ENCODE data around the gene RCN2.
"Not testable (repeated sequence)": the region's sequence is repeated elsewhere in the genome, so short reads cannot be mapped to it uniquely, and the experiment has no call there.

The RCN2 gene

DNA sequence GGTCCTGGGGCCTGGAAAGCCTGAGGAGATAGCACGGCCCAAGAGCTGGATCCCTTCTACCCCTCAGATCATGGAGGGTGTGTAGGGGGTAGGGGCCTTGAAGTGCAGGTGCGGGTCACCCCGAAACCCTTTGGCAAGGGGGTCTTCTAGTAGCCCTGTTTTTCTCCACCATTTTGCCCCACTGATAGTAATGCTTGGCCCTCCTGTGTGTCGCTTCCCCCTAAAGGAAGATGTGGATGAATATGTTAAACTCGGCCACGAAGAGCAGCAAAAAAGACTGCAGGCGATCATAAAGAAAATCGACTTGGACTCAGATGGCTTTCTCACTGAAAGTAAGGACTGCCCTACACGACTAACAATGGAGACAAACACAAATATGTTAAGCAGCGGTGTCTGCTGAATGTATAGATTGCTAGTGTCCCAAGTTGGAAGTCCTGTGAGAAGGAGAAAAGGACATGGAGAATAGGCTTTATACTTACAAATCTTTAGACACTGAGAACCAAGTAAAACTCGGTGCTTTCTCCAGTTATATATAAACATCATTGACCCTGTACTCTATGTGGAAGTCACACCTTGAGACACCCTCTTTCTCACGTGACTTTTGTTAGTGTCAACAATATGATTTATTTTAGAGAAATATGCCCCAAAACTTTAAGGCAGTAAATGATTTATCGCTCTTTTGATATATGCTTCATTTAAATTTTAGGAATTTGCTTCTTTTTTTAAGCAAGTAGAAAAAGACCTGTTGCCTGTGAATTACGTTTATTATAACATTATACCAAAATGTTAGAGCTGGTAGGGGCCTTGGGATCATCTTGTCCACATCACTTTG is 802 bp downstream of the RCN2 start:
- DNase-seq (ENCODE audit: low read depth): no peak

DNA sequence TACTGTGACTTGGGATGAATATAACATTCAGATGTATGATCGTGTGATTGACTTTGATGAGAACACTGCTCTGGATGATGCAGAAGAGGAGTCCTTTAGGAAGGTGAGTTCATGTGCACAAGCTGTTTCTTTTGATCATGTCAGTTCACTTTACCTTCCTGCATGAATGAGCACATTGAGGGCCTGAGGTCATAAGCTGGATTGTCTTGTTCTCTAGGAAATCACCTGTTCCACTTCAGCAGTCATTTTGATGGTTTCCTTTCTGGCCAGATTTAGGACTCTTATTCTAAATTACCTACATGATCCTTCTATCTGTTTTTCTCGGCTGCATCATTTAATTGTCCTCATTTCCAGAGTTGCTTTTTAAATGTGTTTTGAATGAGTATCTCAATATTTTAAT is 4.1 kb downstream of the RCN2 start:
- no peak for DNase-seq (ENCODE audit: low read depth)

DNA sequence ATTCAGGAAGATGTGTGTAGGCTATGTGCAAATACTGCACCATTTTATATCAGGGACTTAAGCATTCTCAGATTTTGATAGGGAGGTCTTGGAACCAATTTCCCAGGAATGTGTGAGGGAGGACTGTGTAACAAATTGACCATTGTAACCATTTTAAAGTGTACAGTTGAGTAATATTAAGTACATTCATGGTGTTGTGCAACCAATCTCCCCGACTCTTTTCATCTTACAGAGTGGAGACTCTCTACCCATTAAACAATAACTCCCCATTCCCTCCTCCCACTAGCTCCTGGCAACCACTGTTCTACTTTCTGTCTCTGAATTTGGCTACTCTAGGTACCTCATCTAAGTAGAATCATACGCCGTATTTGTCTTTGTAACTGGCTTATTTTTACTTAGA is 5.1 kb downstream of the RCN2 start:
- DNase-seq (ENCODE audit: low read depth): no peak

DNA sequence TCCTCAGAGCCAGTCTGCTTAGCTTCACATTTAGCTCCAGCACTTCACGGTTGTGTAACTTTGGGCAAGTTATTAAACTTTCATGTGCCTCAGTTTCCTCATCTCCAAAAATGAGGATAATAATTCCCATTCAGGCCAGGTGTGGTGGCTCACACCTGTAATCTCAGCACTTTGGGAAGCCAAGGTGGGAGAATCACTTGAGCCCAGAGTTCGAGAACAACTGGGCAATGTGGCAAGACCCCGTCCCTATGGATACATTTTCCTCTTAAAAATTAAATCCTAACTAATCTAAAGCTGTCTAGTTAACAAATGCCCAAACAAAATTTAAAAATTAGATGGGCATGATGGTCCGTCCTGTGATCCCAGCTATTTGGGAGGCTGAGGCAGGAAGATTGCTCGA is 7.2 kb downstream of the RCN2 start:
- no peak for DNase-seq (ENCODE audit: low read depth)

DNA sequence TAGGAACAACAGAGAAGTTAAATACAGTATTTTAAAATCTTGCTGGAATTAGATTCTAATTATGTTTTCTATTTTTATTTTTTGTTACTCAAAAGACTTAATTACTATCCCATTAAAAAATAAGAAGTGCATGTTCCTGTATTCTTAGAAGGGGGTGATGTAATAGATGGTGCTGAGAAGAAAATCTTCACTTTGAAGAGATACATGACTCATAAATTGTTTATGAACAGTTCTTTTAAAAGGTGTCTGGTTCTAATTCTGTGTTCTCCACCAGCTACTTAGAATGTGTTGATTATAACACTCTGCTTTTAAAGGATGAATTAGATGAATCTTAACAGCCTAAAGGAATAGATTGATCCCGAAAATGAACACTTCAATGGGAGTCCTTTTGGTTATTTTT is 8.2 kb downstream of the RCN2 start:
- no peak for DNase-seq (ENCODE audit: low read depth)

DNA sequence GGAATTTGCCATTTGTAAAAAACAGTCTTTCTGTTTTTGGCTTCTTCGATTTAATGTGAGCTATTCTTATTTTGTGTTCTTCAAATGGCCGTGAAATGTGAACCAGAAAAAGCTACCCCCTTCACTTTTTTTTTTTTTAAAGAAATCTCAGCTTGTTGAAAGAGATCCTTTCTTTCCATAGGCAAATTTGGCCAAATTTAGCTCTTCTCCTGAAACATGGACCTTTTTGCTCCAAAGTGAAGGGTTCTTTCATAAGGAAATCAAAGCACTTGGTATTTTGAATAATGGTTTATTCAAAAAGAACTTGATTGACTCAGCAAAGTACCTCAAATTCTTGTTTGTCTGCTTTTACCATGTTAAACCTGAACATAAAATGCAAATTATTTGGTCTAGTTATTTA is 10.1 kb downstream of the RCN2 start:
- DNase-seq (ENCODE audit: low read depth): no peak

DNA sequence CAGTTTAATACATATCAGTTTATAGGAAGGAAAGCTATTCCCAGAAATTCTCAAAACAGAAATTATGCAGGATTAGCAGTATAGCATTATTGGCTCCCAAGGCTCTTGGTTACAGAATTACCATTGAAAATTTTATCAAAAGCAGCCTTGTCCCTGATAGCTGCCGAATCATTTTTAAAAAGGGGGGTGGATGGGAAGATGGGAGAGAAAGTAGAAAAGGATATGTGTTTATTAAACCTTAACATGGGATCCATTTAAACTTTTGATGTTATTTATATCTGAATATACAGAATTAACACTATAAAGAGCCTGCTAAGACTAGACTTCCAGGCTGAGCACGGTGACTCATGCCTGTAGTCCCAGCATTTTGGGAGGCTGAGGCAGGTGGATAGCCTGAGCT is 10.8 kb downstream of the RCN2 start:
- no peak for DNase-seq (ENCODE audit: low read depth)

DNA sequence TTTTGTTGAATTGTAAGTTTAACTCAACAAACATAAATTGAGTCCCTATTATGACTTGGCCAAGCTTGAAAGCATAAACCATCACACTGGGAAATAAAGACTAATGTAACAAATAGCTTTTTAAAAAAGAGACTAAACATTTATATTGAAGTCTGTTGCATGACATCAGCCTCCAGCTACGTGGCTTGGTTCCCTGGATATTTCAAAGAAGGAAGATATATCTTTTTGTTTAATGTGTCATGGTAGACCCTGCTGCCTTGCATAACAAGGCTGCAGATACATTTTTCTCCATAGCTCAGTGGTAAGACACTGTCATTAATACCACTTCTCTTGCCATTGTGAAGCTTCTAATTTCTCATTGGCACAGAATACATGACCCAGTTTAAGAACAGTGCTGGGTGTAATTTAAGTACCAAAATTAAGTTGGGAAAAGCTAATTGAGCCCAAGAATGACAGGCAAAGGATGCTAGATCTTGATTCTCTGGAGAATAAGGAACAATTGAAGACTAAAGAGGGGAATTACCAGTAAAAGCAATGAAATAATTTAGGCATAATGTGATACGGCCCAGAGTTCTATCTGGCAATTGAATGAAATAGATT is 14.0 kb downstream of the RCN2 start:
- DNase-seq (ENCODE audit: low read depth): no peak

DNA sequence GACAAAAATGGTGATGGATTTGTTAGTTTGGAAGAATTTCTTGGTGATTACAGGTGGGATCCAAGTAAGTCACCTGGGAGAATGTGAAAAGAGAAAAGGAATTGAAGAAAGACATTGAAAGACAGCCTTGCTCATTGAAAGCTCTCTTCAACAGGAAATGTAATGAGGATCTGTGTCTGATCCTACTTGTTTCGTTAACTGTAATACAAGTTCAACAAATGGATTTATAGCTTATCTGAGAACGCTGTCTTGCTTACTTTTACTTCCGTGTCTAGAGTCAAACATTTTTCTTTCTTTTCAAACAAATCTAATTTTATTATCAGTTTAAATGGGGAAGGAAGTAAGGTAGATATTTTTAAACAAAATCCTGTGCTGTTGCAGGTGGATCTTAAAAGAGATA is 15.9 kb downstream of the RCN2 start:
- no peak for DNase-seq (ENCODE audit: low read depth)

DNA sequence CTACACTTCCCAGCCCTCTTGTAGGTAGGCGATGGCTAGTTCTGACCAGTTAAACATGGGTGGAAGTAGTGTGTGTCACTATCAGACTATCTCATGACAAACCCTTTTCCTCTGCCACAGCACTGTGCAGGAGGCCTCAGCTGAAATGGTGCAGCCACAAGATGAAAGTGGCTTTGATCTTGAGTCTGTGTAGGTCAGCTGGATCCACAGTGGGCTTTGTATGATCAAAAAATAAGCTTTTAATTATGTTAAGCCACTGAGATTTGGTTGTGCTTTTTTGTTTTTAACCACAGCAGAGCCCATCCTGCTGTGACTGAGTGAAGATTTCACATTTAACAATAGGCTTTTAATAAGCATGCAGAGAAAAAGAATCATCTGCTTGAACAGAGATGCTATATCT is 19.7 kb downstream of the RCN2 start:
- no peak for DNase-seq (ENCODE audit: low read depth)

DNA sequence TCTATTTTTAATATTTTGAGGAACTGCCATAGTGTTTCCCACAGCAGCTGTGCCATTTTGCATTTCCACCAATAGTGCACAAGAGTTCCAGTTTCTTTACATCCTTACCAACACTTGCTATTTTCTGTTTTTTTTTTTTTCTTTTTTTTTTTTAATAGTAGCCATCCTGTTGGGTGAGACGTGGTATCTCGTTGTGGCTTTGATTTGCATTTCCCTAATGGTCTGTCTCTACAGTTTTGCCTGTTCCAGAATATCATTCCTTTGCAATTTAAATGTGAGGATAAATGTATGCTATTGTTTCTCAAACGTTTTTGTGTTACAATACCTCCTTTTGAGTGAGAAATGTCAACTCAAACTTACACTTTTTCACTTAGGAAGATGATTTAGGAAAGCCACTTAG is 22.4 kb downstream of the RCN2 start:
- no peak for DNase-seq (ENCODE audit: low read depth)

DNA sequence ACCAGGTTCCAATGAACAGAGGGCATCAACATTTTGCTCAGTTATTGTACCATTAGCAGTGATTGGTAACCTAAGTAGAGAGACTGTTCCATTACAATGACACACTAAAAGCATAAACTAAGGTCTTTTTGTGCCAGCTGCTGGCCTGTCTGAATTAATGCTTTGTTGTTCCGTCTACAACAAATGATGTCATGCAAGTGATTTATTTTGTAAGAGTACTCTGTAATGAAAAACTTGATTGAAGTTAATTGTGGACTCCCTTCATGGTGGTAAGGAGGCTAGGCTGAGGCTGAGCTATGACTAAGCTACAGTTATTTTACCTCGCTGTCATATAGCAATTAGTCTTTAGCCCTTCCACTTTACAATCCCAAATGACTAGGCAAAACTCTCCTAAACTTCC is 23.2 kb downstream of the RCN2 start:
- DNase-seq (ENCODE audit: low read depth): no peak

DNA sequence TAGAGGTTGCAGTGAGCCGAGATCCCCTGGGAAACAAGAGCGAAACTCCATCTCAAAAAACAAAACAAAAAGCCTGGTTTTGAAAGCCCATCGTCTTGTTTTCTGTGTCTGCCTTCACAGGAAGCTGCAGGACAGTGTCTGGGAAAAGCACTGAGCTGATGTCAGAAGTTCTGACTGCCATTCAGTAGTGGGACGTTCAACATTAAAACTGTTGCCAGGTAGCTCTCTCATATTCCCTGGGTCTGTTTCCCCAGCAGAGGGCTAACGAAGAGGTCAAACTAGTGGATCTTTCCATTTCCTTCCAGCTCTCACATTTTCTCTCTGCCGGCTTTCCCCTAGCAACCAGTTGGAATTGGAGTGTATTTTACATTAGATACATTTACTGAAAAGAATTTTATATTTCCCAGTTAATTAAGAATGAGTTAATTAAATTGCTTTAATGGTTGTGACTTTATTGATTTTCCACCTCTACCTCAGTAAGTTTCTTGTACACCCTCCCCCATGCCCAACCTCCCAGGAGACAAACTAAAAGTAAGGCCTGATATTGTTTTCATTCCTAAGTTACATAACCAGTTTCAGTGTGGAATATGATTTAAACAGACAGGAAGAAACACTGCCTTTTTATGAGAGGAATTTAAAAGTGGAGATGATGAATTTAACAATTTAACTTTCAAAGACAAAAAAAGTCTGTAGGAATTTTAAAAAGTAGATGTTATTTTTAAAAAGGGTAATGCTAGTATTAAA is 29.9 kb downstream of the RCN2 start:
- DNase-seq (ENCODE audit: low read depth): no peak

DNA sequence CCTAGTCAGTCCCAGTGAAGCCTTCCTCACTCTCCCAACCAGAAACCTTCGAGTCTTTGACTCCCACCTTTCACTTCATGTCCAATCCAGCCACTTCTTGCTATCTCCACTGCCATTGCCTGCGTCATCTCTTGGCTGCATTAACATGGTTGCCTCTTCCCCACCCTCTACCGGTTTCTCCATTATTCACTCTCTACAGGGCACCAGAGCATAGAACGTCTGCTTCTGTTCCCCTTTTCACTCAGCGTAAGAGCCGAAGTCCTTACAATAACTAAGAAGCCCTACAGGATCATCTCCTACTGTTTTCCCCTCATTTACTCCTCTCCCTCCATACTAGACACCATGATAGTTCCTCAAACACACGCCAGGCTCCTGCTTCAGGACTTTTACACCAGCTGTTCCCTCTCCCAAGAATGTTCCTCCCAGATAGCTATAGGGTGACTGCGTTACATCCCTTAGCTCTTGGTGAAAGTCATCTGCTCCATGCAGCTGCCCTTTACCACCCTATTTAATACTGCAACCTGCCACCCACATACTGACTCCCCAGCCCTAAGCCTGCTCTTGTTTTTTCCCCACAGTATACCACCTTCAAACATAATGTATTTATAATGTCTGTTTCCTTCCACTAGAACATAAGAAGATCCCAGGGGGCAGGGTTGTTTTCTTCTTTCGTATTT is 30.9 kb downstream of the RCN2 start:
- DNase-seq (ENCODE audit: low read depth): no peak

DNA sequence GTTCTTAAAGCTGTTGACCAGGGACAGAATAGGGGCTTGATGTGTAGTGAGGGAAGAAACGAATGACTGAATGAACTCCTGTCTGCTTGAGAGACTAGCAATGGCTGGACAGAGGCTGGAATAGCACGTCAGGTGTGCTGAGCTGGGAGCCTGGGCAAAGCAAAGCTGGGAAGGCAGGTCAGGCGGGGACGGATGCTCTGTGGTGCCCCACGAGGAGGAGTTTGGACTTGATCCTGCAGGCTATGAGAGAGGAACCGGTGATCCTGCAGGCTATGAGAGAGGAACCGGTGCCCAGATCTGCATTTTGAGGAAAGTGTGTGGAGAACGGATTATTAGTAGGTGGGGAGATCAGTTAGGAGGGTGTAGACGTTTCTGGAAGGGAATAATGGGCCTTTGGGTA is 32.0 kb downstream of the RCN2 start:
- no peak for DNase-seq (ENCODE audit: low read depth)

DNA sequence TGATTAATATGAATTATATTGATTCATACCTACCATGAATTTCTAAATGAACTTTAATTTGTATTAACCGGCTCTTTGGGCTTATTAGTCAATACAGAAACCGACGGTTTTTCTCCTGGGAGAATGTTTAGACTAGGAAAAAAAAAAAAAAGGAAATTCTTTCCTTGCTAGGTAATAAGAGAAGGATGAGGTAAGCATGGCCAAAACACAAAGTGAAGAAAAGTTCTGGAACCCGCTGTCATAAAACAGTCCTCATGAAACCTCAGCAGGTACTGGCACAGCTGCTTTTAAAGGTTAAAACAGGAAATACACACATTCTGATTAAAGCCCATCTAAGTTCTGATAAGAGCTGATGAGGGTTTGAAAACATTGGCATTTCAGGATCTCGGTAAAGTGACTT is 32.6 kb downstream of the RCN2 start:
- no peak for DNase-seq (ENCODE audit: low read depth)

DNA sequence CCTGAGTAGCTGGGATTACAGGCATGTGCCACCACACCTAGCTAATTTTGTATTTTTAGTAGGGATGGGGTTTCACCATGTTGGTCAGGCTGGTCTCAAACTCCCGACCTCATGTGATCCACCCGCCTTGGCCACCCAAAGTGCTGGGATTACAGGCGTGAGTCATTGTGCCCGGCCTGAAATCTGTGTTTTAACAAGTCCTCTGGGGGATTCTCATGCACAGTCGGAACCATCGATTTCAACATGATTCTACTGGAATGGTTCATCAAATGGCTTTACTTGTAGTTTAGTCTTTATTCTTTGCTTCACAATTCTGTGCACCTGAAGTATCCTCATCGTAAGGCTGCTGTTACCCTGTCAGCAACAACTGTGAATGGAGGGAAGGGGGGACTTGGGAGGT is 34.5 kb downstream of the RCN2 start:
- not testable (repeated sequence) for DNase-seq (ENCODE audit: low read depth)

DNA sequence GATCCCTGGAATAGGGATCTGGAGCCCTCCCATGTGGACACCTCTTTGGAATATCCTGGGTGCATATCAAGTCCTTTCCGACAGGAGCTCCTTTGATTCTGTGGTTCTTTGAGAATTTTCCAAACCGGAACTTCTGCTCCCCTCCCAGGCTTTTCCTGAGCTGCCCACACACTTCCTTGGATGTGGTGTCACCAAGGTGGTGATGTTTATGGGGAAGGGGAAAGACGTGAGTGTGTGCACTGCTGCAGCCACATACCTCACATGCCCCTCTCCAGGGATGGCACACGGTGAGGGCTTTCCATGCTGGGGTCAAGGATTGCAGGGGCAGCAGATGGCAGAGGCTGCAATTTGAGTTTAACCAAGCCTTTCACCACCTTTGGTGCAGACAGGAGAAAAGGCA is 35.5 kb downstream of the RCN2 start:
- DNase-seq (ENCODE audit: low read depth): no peak

DNA sequence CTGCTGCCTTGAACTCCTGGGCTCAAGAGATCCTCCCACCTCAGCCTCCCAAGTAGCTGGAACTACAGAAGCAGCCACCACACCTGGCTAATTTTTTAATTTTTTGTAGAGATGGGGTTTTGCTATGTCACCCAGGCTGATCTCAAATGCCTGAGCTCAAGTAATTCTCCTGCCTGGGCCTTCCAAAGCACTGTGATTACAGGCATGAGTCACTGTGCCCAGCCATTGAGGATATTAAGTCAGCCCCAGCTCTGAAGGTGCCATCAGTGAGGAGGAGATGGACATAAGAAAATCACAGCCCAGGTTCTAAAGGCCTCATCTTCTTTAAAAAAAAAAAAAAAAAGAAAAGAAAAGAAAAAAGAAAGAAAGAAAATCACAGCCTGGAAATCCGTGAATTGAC is 36.8 kb downstream of the RCN2 start:
- no peak for DNase-seq (ENCODE audit: low read depth)

DNA sequence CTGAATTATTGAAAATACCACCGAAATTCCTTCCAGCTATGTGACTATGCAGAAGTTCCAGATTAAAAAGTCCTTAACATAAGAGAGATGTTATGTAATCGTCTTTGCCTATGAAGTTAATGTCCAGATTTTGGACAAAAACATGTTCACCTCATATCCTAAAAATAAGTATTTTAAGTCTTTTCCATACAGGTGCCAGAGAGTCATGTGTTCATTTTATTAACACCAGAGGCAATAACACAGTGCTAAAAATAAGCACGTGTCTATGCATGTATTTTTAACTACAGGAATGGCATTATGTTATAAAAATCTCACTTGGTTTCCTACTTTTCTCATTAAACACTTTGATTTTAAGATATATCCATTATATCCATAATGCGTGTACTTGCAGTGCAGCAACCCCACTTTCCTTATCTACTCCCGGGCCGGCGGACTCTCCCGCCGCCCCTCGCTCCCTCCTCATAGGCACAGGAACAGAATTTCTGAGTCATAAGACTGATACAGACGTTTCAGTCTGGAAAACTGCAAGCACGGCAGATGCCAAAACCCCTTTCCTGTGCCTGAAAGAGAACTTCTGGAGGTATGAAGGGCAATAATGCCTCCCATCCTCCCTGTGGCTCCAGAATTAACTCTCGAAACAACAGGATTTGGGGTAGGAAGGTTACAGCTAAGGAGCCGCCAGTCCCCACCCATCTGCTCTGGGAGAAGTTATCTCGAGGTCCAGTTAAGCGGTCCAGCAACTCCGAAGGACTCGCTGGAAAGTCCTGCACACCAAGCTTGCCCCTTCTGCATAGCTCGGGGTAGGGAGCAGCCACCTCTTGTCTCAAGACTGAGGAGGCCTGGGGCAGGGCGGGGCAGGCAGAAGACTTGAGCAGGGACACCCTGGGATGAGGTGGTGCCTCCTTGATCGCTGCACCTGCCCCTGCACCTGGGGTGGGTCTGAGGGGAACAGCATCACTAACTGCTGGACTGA is 41.1 kb downstream of the RCN2 start:
- no peak for DNase-seq (ENCODE audit: low read depth)

DNA sequence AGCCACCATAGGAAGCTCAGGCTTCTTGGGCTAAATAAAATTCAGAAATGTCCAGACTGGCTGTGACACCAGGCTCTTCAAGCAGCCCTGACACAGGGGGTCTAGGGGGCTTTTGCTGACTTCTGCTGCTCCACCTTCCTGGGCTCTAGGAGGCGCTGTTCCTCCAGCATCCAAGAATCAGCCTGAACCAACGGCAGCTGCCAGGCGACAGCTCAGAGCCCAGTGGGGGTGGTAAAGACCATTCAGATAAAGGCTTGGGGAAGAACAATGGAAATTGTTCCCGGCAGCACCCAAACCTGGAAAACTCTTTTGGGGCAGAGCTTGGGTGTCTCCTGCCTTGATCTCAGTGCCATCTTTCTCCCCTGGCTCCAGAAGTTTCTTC is 41.8 kb downstream of the RCN2 start:
- no peak for DNase-seq (ENCODE audit: low read depth)

DNA sequence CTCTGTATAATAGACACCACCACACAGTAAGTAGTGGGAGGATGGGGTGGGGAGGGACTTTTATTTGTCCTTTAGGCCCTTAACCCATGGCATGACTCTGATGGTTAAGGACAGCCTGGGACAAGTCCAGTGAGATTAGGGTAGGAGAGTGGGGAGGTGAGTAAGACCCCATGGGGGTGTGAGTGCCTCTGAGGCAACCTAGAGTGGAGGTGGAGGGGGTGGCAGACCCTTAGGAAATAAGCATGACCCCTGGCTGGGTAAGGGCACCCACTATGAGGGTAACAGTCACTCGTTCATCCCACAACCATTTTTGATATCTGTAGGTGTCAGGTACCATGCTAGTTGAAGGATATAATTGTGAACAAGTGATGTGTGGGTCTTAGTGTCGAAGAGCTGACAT is 42.4 kb downstream of the RCN2 start:
- DNase-seq (ENCODE audit: low read depth): no peak

Data from HS-5 (cell line).